ENCODE results near the gene CLCN2. TPM values are rescaled to one million over a fixed set of nuclear protein-coding genes. Genes with fewer than 3 reads are reported as not detected.

Gene CLCN2
- polyA plus RNA-seq, 1 donor from 2014 or later: 13.4 TPM

- Histone ChIP-seq H3K9me2 (ENCODE audit: insufficient read depth, low read length) (no peaks in the 10 kb centered on the region), H2AFZ (ENCODE audit: low read depth, low read length) (no peak overlapping the region), H3K4me3 (ENCODE audit: low read length) (peak overlapping the region; percentile 65), H3K9me3 (ENCODE audit: low read length) (no peaks in the 10 kb centered on the region), H3K36me3 (ENCODE audit: insufficient read depth, low read length) (no peaks in the 10 kb centered on the region), H3F3A (ENCODE audit: insufficient read depth, low read length, poor library complexity, severe bottlenecking) (no peaks in the 10 kb centered on the region), H4K20me1 (ENCODE audit: insufficient read depth) (no peaks in the 10 kb centered on the region), H3K27ac (ENCODE audit: low read length) (no peak overlapping the region), H3K27me3 (ENCODE audit: insufficient read depth, low read depth, low read length) (peaks cover 39% of the 10 kb centered on the region), H3K4me2 (ENCODE audit: low read length) (no peak overlapping the region), H3K79me2 (replicated peaks; ENCODE audit: insufficient read depth, low read length) (no peaks in the 10 kb centered on the region), H3K9ac (ENCODE audit: low read length) (peak overlapping the region; percentile 49)
- TF ChIP-seq EP300 (conservative IDR thresholded peaks at IDR 0.05; ENCODE audit: poor library complexity, severe bottlenecking) (peak; percentile 11), SMC3 (conservative IDR thresholded peaks at IDR 0.05; ENCODE audit: poor library complexity) (no peak)
Observed at GRCh38 chr3:184380185-184380626, 18.8 kb upstream of the CLCN2 start.

GRCh38 chr3:184379358-184380184 lies 18.2 kb upstream of the CLCN2 start, which contains the start of gene CHRD:
Gene CHRD (plus strand): TSS chr3:184380054. CDS start chr3:184380319, 265 bp downstream.
- no peaks in the 10 kb centered on the region for H3F3A ChIP-seq (ENCODE audit: insufficient read depth, low read length, poor library complexity, severe bottlenecking)
- no peak within 1 kb of the TSS for H2AFZ ChIP-seq (ENCODE audit: low read depth, low read length)
- H3K9me3 ChIP-seq (ENCODE audit: low read length): no peaks in the 10 kb centered on the region
- no peak within 1 kb of the TSS for H3K4me2 ChIP-seq (ENCODE audit: low read length)
- H3K27me3 ChIP-seq (ENCODE audit: insufficient read depth, low read depth, low read length): peaks cover 39% of the 10 kb centered on the region
- no peak within 1 kb of the TSS for H3K27ac ChIP-seq (ENCODE audit: low read length)
- peak within 1 kb of the TSS; percentile 65 for H3K4me3 ChIP-seq (ENCODE audit: low read length)
- no peaks in the 10 kb centered on the region for H3K36me3 ChIP-seq (ENCODE audit: insufficient read depth, low read length)
- no peaks in the 10 kb centered on the region for H3K9me2 ChIP-seq (ENCODE audit: insufficient read depth, low read length)
- TF ChIP-seq CTCF (IDR thresholded peaks at IDR 0.05; ENCODE audit: poor library complexity, severe bottlenecking): no peak
- no peak for TF ChIP-seq TAF1 (IDR thresholded peaks at IDR 0.05; ENCODE audit: low read depth)
- no peak for TF ChIP-seq RAD21 (conservative IDR thresholded peaks at IDR 0.05)
- no peak for TF ChIP-seq EZH2 (IDR thresholded peaks at IDR 0.05; ENCODE audit: borderline replicate concordance, insufficient read depth, low read length, poor library complexity, severe bottlenecking)
- no peak for TF ChIP-seq MXI1 (conservative IDR thresholded peaks at IDR 0.05; ENCODE audit: poor library complexity, severe bottlenecking)
- TF ChIP-seq EP300 (conservative IDR thresholded peaks at IDR 0.05; ENCODE audit: poor library complexity, severe bottlenecking): no peak
- no peak for TF ChIP-seq POLR2AphosphoS5 (IDR thresholded peaks at IDR 0.05)
- TF ChIP-seq REST (IDR thresholded peaks at IDR 0.05; ENCODE audit: borderline replicate concordance): no peak
- TF ChIP-seq SMC3 (conservative IDR thresholded peaks at IDR 0.05; ENCODE audit: poor library complexity): no peak
- no peaks in the 10 kb centered on the region for H4K20me1 ChIP-seq (ENCODE audit: insufficient read depth)
- peak within 1 kb of the TSS; percentile 49 for H3K9ac ChIP-seq (ENCODE audit: low read length)
- H3K79me2 ChIP-seq (replicated peaks; ENCODE audit: insufficient read depth, low read length): no peaks in the 10 kb centered on the region
